ENCODE data around the gene CHD5. TPM values are rescaled to one million over a fixed set of nuclear protein-coding genes. Genes with fewer than 3 reads are reported as not detected.

The CHD5 gene
- total RNA-seq, 1 experiment from 2014 or later, result 6.1 TPM

DNA sequence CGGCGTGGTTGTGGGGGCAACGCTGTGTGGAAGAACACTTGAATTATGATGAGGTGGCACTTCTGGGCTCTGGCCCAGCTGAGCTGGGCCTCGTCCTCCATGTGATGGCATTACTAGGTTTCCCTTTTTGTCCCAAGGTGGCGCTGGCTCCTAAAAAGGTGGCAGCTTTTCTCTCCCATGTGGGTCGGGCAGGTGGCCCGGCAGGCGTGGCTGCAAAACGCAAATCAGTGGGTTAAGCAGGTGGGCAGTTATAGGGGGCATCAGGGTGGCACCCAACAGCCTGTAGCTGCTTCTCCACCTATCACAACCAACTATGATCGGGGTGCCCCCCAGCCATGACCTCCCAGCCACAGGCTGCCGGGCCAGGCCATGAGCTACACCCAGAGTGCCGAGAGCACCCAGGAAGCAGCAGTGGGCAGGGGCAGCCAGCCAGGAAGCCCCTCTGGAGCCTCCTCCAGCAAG lies 74.9 kb downstream of the CHD5 start (continued):
- TF ChIP-seq SP1 (IDR thresholded peaks at IDR 0.05; ENCODE audit: low read depth), result no peak
- no peak for TF ChIP-seq SRF (IDR thresholded peaks at IDR 0.05; ENCODE audit: low read depth)

DNA sequence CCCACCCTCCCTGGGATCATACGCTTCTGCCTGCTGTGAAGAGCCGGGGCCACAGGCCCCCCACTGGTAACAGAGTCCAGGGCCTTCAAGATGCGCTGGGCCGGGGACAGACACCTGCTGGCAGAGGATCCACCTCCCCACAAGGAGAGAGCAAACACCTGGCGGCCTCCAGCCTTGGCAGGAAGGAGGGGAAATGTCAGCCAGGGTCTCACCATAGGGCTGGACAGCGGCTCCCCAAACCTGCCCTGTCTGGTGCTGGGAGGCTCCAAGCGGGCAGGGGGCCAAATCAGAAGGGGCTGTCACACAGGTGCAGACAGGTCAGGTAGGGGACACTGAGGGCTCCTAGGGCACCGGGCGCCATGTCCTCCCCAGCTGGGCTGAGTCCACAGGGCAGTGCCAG lies 75.5 kb downstream of the CHD5 start:
- Histone ChIP-seq H3K9ac (ENCODE audit: low read length) (no peak overlapping the region), H3K36me3 (ENCODE audit: control insufficient read depth in 1 of 2, insufficient read depth in 2 of 2, low read length in 2 of 2) (no peaks in the 10 kb centered on the region), H3K79me2 (ENCODE audit: insufficient read depth, low read length) (no peaks in the 10 kb centered on the region), H3K4me3 (replicated peaks in 1 of 2; ENCODE audit: low read depth in 1 of 2, low read length in 2 of 2) (no peak overlapping the region), H3K27me3 (ENCODE audit: insufficient read depth, low read length) (no peaks in the 10 kb centered on the region), H2AFZ (ENCODE audit: low read depth, low read length, poor library complexity, severe bottlenecking) (no peak overlapping the region), H3K4me1 (ENCODE audit: control insufficient read depth in 1 of 2, insufficient read depth in 2 of 2, low read length in 2 of 2) (peaks cover 0 to 4% of the 10 kb centered on the region in 2 experiments; a peak in 2 of 4 replicates), H3K4me2 (ENCODE audit: low read length) (no peak overlapping the region), H4K20me1 (ENCODE audit: insufficient read depth) (no peaks in the 10 kb centered on the region), H3K27ac (ENCODE audit: low read depth, low read length) (no peak overlapping the region), H3K9me2 (ENCODE audit: insufficient read depth) (no peaks in the 10 kb centered on the region), H3K9me3 (ENCODE audit: control insufficient read depth in 1 of 2, insufficient read depth in 1 of 2, low read depth in 1 of 2, low read length in 2 of 2) (no peaks in the 10 kb centered on the region)
- ChIA-PET CTCF (interaction anchor here (1.5 kb wide), 1 partner anchor 81 kb away, joined by 5 read pairs; no protein-coding TSS in a partner anchor), POLR2A (no interaction called here), RAD21 (ENCODE audit: low non-redundant PET in 1 of 2, low total read pairs in 2 of 2, uncharacterized antibody in 2 of 2, unreplicated experiment in 2 of 2) (no interaction called here)
- no peak for DNase-seq (ENCODE audit: low read depth, low spot score)
- BruUV-seq (replicated peaks), result no TSS peak
- no peak for ATAC-seq
- intact Hi-C loops (cut with micrococcal nuclease), result no loop called here
- TF ChIP-seq EZH2 (IDR thresholded peaks at IDR 0.05), result no peak
- no peak for TF ChIP-seq EGR1 (IDR thresholded peaks at IDR 0.05; ENCODE audit: low read depth)
- no peak for TF ChIP-seq POLR2AphosphoS5 (IDR thresholded peaks at IDR 0.05; ENCODE audit: low read depth, low read length)

DNA sequence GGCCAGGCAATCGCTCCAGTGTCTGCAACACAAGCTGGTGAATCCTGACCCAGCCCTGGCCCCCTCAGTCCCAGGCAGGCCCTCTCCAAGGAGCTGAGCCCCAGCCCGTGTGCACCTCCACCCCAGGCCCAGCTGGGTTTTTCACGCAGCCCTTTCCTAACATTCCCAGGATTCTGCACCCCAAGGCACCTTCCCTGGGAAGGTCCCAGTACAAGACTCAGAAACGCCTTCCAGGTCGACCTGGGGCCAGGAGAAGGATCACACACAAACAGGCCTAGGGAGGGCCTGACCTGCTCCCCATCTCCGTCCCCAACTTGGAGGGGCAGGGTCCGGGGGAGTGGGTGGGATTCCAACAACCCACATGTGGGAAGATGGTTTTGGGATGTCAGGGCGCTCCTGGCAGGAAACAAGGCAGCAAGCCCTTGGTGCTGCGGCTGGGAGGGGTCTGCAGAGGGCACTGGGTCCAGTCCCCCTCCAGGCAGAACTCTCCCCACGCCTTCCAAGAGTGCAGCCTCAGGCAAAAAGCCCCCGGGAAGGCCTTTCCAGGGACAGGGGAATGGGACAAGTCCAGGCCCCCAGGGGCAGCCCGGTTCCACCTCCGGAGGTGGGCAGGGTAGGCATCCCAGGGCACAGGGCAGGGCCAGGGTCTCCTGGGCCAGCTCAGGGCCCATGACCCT lies 76.1 kb downstream of the CHD5 start:
- RAD21 ChIA-PET (ENCODE audit: low non-redundant PET in 1 of 2, low total read pairs in 2 of 2, uncharacterized antibody in 2 of 2, unreplicated experiment in 2 of 2), result no interaction called here
- TF ChIP-seq JUND (IDR thresholded peaks at IDR 0.05), result no peak
- TF ChIP-seq ATF3 (IDR thresholded peaks at IDR 0.05), result no peak
- TF ChIP-seq EZH2phosphoT487 (IDR thresholded peaks at IDR 0.05; ENCODE audit: borderline replicate concordance), result no peak
- no peak for TF ChIP-seq FOSL1 (IDR thresholded peaks at IDR 0.05; ENCODE audit: low read depth)
- no peak for TF ChIP-seq CBX3 (IDR thresholded peaks at IDR 0.05; ENCODE audit: low read depth)
- no peak for TF ChIP-seq SIN3A (IDR thresholded peaks at IDR 0.05; ENCODE audit: low read depth)
- TF ChIP-seq ZNF274 (IDR thresholded peaks at IDR 0.05; ENCODE audit: low read depth, low read length), result no peak
- TF ChIP-seq EGR1 (IDR thresholded peaks at IDR 0.05; ENCODE audit: low read depth), result no peak
- TF ChIP-seq MAX (IDR thresholded peaks at IDR 0.05), result no peak
- TF ChIP-seq RAD21 (IDR thresholded peaks at IDR 0.05; ENCODE audit: low read depth), result no peak
- no peak for TF ChIP-seq TCF7L2 (IDR thresholded peaks at IDR 0.05; ENCODE audit: borderline replicate concordance, extremely low read depth, insufficient read depth, insufficient read length)
- no peak for TF ChIP-seq CEBPB (IDR thresholded peaks at IDR 0.05; ENCODE audit: low read depth)
- no peak for TF ChIP-seq ELF1 (IDR thresholded peaks at IDR 0.05; ENCODE audit: borderline replicate concordance, low read depth)

More for the DNA sequence above, 76.1 kb downstream of the CHD5 start:
- no peaks in the 10 kb centered on the region for H3K27me3 ChIP-seq (ENCODE audit: insufficient read depth, low read length)
- no peak overlapping the region for H3K4me3 ChIP-seq (replicated peaks in 1 of 2; ENCODE audit: low read depth in 1 of 2, low read length in 2 of 2)
- no peaks in the 10 kb centered on the region for H4K20me1 ChIP-seq (ENCODE audit: insufficient read depth)
- intact Hi-C loops (cut with micrococcal nuclease), result no loop called here
- CTCF ChIA-PET, result no interaction called here
- H3K9me2 ChIP-seq (ENCODE audit: insufficient read depth), result no peaks in the 10 kb centered on the region
- ATAC-seq (no peak), DNase-seq (ENCODE audit: low read depth, low spot score) (no peak)
- POLR2A ChIA-PET, result no interaction called here
- H3K79me2 ChIP-seq (ENCODE audit: insufficient read depth, low read length), result no peaks in the 10 kb centered on the region
- H3K9me3 ChIP-seq (ENCODE audit: control insufficient read depth in 1 of 2, insufficient read depth in 1 of 2, low read depth in 1 of 2, low read length in 2 of 2), result no peaks in the 10 kb centered on the region
- no peak overlapping the region for H2AFZ ChIP-seq (ENCODE audit: low read depth, low read length, poor library complexity, severe bottlenecking)
- H3K27ac ChIP-seq (ENCODE audit: low read depth, low read length), result no peak overlapping the region
- no peak overlapping the region for H3K9ac ChIP-seq (ENCODE audit: low read length)
- no peak overlapping the region for H3K4me2 ChIP-seq (ENCODE audit: low read length)
- no peaks in the 10 kb centered on the region for H3K36me3 ChIP-seq (ENCODE audit: control insufficient read depth in 1 of 2, insufficient read depth in 2 of 2, low read length in 2 of 2)
- no TSS peak for BruUV-seq (replicated peaks)
- peaks cover 0 to 1% of the 10 kb centered on the region in 2 experiments; a peak in 2 of 4 replicates for H3K4me1 ChIP-seq (ENCODE audit: control insufficient read depth in 1 of 2, insufficient read depth in 2 of 2, low read length in 2 of 2)
